ENCODE measurements around the gene MAP4K2. TPM values are rescaled to one million over a fixed set of nuclear protein-coding genes. Genes with fewer than 3 reads are reported as not detected.
"Not testable (repeated sequence)": the region's sequence is repeated elsewhere in the genome, so short reads cannot be mapped to it uniquely, and the experiment has no call there.

The MAP4K2 gene
- total RNA-seq, 1 donor from 2014 or later: 20.2 TPM

DNA sequence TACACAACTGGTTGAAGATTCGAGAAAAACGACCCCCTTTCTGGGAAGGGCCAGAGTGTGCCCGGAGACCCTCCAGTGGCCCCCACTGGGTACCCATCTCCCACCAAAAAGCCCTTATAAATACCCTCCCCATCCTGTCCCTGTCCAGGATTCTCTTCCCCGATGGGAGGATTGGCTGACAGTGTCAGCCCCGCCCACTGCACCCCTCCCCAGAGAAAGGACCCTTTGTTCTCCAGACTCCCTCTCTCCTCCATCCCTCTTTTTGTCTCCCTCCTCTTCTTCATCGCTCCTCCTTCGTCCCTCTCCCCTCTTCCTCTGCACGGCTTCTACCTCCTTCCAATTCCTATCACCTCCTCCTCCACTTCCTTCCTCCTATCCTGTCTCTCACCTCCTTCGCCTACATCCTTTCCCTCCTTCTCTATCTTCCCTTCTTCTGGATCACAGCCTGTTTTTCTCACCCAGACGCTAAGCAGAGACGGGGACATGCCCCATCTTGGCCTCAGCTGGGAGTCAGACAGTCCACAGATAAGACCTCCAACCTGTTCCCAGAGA, 20.6 kb upstream of the MAP4K2 start:
- TF ChIP-seq, protein P1, sequence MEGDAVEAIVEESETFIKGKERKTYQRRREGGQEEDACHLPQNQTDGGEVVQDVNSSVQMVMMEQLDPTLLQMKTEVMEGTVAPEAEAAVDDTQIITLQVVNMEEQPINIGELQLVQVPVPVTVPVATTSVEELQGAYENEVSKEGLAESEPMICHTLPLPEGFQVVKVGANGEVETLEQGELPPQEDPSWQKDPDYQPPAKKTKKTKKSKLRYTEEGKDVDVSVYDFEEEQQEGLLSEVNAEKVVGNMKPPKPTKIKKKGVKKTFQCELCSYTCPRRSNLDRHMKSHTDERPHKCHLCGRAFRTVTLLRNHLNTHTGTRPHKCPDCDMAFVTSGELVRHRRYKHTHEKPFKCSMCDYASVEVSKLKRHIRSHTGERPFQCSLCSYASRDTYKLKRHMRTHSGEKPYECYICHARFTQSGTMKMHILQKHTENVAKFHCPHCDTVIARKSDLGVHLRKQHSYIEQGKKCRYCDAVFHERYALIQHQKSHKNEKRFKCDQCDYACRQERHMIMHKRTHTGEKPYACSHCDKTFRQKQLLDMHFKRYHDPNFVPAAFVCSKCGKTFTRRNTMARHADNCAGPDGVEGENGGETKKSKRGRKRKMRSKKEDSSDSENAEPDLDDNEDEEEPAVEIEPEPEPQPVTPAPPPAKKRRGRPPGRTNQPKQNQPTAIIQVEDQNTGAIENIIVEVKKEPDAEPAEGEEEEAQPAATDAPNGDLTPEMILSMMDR (conservative IDR thresholded peaks at IDR 0.05): no peak
- no peaks in the 10 kb centered on the region for H3K9me3 Mint-ChIP-seq
- no peaks in the 10 kb centered on the region for H3K4me1 Mint-ChIP-seq (ENCODE audit: unreplicated experiment)
- H3K36me3 Mint-ChIP-seq: peaks cover 8% of the 10 kb centered on the region
- DNase-seq (ENCODE audit: extremely low spot score, unreplicated experiment): no peak
- H3K27ac Mint-ChIP-seq: no peak overlapping the region
- H3K27me3 Mint-ChIP-seq: no peaks in the 10 kb centered on the region
- H3K4me3 Mint-ChIP-seq: no peak overlapping the region

- H3K27me3 Mint-ChIP-seq: peaks cover 2% of the 10 kb centered on the region
- TF ChIP-seq, protein P1 (conservative IDR thresholded peaks at IDR 0.05): no peak
- no peak overlapping the region for H3K27ac Mint-ChIP-seq
- H3K36me3 Mint-ChIP-seq: no peaks in the 10 kb centered on the region
- no peaks in the 10 kb centered on the region for H3K9me3 Mint-ChIP-seq
- DNase-seq (ENCODE audit: extremely low spot score, unreplicated experiment): no peak
- no peak overlapping the region for H3K4me3 Mint-ChIP-seq
- H3K4me1 Mint-ChIP-seq (ENCODE audit: unreplicated experiment): peaks cover 5% of the 10 kb centered on the region
These were observed 14.5 kb upstream of the MAP4K2 start for GRCh38 chr11:64817476-64817875.

DNA sequence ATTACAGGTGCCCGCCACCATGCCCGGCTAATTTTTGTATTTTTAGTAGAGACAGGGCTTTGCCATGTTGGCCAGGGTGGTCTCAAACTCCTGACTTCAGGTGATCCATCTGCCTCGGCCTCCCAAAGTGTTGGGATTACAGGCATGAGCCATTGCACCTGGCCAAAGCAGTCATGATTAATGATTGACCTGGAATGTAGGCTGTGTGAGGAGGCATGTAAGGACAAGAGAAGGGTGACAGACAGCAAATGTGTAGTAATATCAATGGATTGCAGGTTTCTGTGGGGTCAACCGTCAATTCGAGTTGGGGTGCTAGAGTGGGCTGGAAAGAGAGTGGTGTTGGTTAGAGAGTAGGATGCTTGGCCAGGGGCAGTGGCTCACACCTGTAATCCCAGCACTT, 12.4 kb upstream of the MAP4K2 start:
- not testable (repeated sequence) for H3K27ac Mint-ChIP-seq; DNase-seq (ENCODE audit: extremely low spot score, unreplicated experiment); H3K36me3 Mint-ChIP-seq; H3K9me3 Mint-ChIP-seq; H3K27me3 Mint-ChIP-seq
- Mint-ChIP-seq H3K4me3 (peak overlapping the region; percentile 13), H3K4me1 (ENCODE audit: unreplicated experiment) (peaks cover 16% of the 10 kb centered on the region)

DNA sequence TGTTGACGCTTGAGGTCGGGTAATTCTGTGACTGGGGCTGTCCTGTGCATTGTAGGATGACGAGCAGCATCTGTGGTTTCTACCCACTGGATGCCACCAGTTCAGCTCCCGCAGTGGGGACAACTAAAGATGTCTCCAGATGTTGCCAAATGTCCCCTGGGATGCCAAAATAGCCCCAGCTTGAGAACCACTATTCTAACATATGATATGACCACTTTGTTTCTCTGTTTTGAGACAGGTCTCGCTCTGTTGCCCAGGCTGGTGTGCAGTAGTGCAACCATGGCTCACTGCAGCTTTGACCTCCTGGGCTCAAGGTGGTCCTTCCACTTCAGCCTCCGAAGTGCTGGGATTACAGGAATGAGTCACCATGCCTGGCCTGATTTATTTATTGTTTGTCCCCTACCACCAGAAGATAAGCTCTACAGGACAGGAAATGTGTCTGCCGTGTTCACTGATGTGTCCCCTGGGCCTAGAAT, 11.7 kb upstream of the MAP4K2 start:
- H3K4me3 Mint-ChIP-seq: no peak overlapping the region
- peaks cover 17% of the 10 kb centered on the region for H3K4me1 Mint-ChIP-seq (ENCODE audit: unreplicated experiment)
- TF ChIP-seq, protein P1 (conservative IDR thresholded peaks at IDR 0.05): no peak
- no peak overlapping the region for H3K27ac Mint-ChIP-seq
- DNase-seq (ENCODE audit: extremely low spot score, unreplicated experiment): no peak
- H3K27me3 Mint-ChIP-seq: peaks cover 2% of the 10 kb centered on the region
- H3K9me3 Mint-ChIP-seq: no peaks in the 10 kb centered on the region
- H3K36me3 Mint-ChIP-seq: no peaks in the 10 kb centered on the region

DNA sequence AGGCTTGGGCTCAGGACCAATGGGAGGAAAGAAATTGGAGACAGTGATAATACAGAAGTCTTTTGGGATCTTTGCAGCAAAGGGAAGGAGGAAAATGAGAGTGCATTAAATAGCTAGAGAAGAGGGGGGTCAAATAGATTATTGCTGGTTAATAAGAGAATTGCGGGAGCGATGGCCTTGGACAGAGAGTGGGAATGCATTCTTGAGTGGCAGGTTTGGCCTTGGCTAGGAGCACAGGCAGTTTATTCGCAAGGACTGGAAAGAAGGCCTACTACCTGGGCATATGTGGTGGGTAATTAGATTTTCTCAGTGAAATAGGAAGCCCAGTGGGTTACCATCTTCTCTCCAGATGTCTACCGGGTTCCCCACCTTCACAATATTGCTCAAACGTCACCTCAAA, 10.8 kb upstream of the MAP4K2 start:
- Mint-ChIP-seq H3K4me3 (peak overlapping the region; percentile 33), H3K36me3 (no peaks in the 10 kb centered on the region), H3K4me1 (ENCODE audit: unreplicated experiment) (peaks cover 17% of the 10 kb centered on the region), H3K27me3 (peaks cover 2% of the 10 kb centered on the region), H3K27ac (peak overlapping the region; percentile 25), H3K9me3 (no peaks in the 10 kb centered on the region)
- no peak for DNase-seq (ENCODE audit: extremely low spot score, unreplicated experiment)
- TF ChIP-seq, protein P1 (conservative IDR thresholded peaks at IDR 0.05): no peak

GRCh38 chr11:64810891-64811272, 7.9 kb upstream of the MAP4K2 start:
- H3K9me3 Mint-ChIP-seq: no peaks in the 10 kb centered on the region
- peak overlapping the region; percentile 92 for H3K27ac Mint-ChIP-seq
- no peaks in the 10 kb centered on the region for H3K36me3 Mint-ChIP-seq
- TF ChIP-seq, protein P1 (conservative IDR thresholded peaks at IDR 0.05): no peak
- peaks cover 17% of the 10 kb centered on the region for H3K4me1 Mint-ChIP-seq (ENCODE audit: unreplicated experiment)
- no peak for DNase-seq (ENCODE audit: extremely low spot score, unreplicated experiment)
- peaks cover 2% of the 10 kb centered on the region for H3K27me3 Mint-ChIP-seq
- H3K4me3 Mint-ChIP-seq: peak overlapping the region; percentile 96

Data from type B pancreatic cell (in vitro differentiated cells).